ENCODE measurements around the gene OTUD3. TPM values are rescaled to one million over a fixed set of nuclear protein-coding genes. Genes with fewer than 3 reads are reported as not detected.
A peak's percentile ranks its signal among the peaks of the same experiment; 100 is the strongest.

The OTUD3 gene
- total and polyA plus RNA-seq, 7 experiments from 2014 or later, result 0.97 to 23.6 (median 16.0) TPM

GRCh38 chr1:19894218-19894617 is 12.0 kb downstream of the OTUD3 start:
- peaks cover 16 to 50% (median 23%) of the 10 kb centered on the region in 5 donors for H3K36me3 Mint-ChIP-seq
- ATAC-seq, result no peak

GRCh38 chr1:19901653-19902052 is 19.5 kb downstream of the OTUD3 start:
- Mint-ChIP-seq H3K36me3 (peaks cover 19 to 62% (median 44%) of the 10 kb centered on the region in 5 donors), H3K27ac (peak overlapping the region in 1 of 9 donors; percentile 14), H3K27me3 (no peaks in the 10 kb centered on the region), H3K4me3 (no peak overlapping the region), H3K4me1 (peaks cover 0 to 6% (median 0%) of the 10 kb centered on the region in 7 donors), H3K9me3 (no peaks in the 10 kb centered on the region)
- H3K27me3 ChIP-seq (ENCODE audit: control insufficient read depth in 2 of 2, insufficient read depth in 2 of 2, low read length in 2 of 2), result no peaks in the 10 kb centered on the region
- no peak overlapping the region for H3K27ac ChIP-seq (ENCODE audit: low read depth, low read length)
- ChIA-PET POLR2A (no interaction called here), CTCF (interaction anchor here (0.7 kb wide), 1 partner anchor 1319 kb away, joined by 3 read pairs; no protein-coding TSS in a partner anchor)
- no peaks in the 10 kb centered on the region for H3K9me3 ChIP-seq (ENCODE audit: control insufficient read depth in 2 of 3, low read length in 3 of 3)
- peaks cover 8 to 61% (median 14%) of the 10 kb centered on the region in 3 experiments for H3K36me3 ChIP-seq (ENCODE audit: control insufficient read depth in 2 of 3, insufficient read depth in 3 of 3, low read length in 3 of 3)
- DNase-seq (no peak), ATAC-seq (no peak)
- no peak overlapping the region for H3K4me3 ChIP-seq (ENCODE audit: low read length)
- intact Hi-C loops (cut with micrococcal nuclease), result no loop called here
- no peaks in the 10 kb centered on the region for H3K4me1 ChIP-seq (ENCODE audit: control insufficient read depth in 2 of 2, insufficient read depth in 2 of 2, low read length in 2 of 2)

More at GRCh38 chr1:19894218-19894617, 12.0 kb downstream of the OTUD3 start:
- H3K27me3 ChIP-seq (ENCODE audit: control insufficient read depth in 2 of 2, insufficient read depth in 2 of 2, low read length in 2 of 2), result no peaks in the 10 kb centered on the region
- intact Hi-C loops (cut with micrococcal nuclease), result no loop called here
- H3K4me1 ChIP-seq (ENCODE audit: control insufficient read depth in 2 of 2, insufficient read depth in 2 of 2, low read length in 2 of 2), result no peaks in the 10 kb centered on the region
- Mint-ChIP-seq H3K9me3 (no peaks in the 10 kb centered on the region), H3K4me1 (peaks cover 3 to 19% (median 13%) of the 10 kb centered on the region in 7 donors), H3K27ac (no peak overlapping the region), H3K27me3 (no peaks in the 10 kb centered on the region), H3K4me3 (no peak overlapping the region)
- H3K27ac ChIP-seq (ENCODE audit: low read depth, low read length), result no peak overlapping the region
- H3K9me3 ChIP-seq (ENCODE audit: control insufficient read depth in 2 of 3, low read length in 3 of 3), result no peaks in the 10 kb centered on the region
- H3K4me3 ChIP-seq (ENCODE audit: low read length), result no peak overlapping the region
- ChIA-PET CTCF (no interaction called here), POLR2A (interaction anchor here (1.6 kb wide), 1 partner anchor 11 kb away, joined by 5 read pairs; the partner anchor contains the start of gene OTUD3)
- DNase-seq, result no peak
- peaks cover 22 to 76% (median 23%) of the 10 kb centered on the region in 3 experiments for H3K36me3 ChIP-seq (ENCODE audit: control insufficient read depth in 2 of 3, insufficient read depth in 3 of 3, low read length in 3 of 3)

DNA sequence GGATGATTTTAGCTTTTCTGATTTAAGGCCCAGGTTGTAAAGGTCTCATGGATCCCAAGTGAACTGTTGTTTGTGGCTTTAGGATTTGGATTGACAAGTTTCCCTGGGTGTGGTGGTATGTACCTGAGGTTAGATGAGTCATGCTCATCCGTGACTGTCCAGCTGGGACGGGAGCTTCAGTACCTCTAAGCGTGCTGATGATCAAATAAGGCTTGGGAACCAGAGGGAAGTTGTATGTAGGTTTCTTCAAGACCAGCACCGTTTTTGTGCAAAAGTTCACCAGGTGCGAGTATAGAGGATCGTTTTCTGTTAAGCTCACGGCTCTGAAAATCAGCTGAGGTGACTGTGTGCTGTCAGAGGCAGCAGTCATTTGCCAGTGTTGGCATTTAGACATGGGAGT is 21.4 kb downstream of the OTUD3 start:
- POLR2A ChIA-PET, result no interaction called here
- H3K27ac Mint-ChIP-seq, result no peak overlapping the region
- Histone ChIP-seq H3K4me3 (ENCODE audit: low read length) (no peak overlapping the region), H3K27ac (ENCODE audit: low read depth, low read length) (no peak overlapping the region), H3K4me1 (ENCODE audit: control insufficient read depth in 2 of 2, insufficient read depth in 2 of 2, low read length in 2 of 2) (no peaks in the 10 kb centered on the region), H3K27me3 (ENCODE audit: control insufficient read depth in 2 of 2, insufficient read depth in 2 of 2, low read length in 2 of 2) (no peaks in the 10 kb centered on the region), H3K36me3 (ENCODE audit: control insufficient read depth in 2 of 3, insufficient read depth in 3 of 3, low read length in 3 of 3) (peaks cover 11 to 66% (median 27%) of the 10 kb centered on the region in 3 experiments), H3K9me3 (ENCODE audit: control insufficient read depth in 2 of 3, low read length in 3 of 3) (no peaks in the 10 kb centered on the region)
- peaks cover 19 to 70% (median 50%) of the 10 kb centered on the region in 5 donors for H3K36me3 Mint-ChIP-seq
- H3K27me3 Mint-ChIP-seq, result no peaks in the 10 kb centered on the region
- no peaks in the 10 kb centered on the region for H3K9me3 Mint-ChIP-seq
- no peak overlapping the region for H3K4me3 Mint-ChIP-seq
- no peak for DNase-seq
- CTCF ChIA-PET, result no interaction called here
- peaks cover 0 to 6% (median 0%) of the 10 kb centered on the region in 7 donors for H3K4me1 Mint-ChIP-seq
- ATAC-seq, result no peak
- intact Hi-C loops (cut with micrococcal nuclease), result no loop called here

DNA sequence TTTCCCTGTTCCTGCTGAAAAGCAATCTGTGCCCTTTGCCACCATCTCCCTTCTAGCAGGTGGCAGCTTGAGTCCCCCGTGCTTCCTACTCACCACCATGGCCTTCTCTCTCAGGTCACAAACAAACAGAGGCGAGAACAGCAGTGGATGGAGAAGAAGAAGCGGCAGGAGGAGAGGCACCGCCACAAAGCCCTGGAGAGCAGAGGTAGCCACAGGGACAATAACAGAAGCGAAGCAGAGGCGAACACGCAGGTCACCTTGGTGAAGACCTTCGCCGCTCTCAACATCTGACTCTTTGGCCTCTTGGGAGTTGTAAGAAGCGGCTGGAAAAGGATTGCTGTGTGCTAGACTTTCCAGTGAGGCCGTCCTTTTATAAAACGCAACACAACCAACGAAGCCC is 25.3 kb downstream of the OTUD3 start:
- Mint-ChIP-seq H3K4me1 (no peaks in the 10 kb centered on the region), H3K36me3 (peaks cover 16 to 68% (median 39%) of the 10 kb centered on the region in 5 donors), H3K27me3 (no peaks in the 10 kb centered on the region), H3K9me3 (no peaks in the 10 kb centered on the region), H3K27ac (no peak overlapping the region), H3K4me3 (no peak overlapping the region)
- CTCF ChIA-PET, result interaction anchor here (0.7 to 1.6 kb wide), 2 partner anchors 10 to 14 kb away, joined by 3 read pairs; no protein-coding TSS in a partner anchor
- Histone ChIP-seq H3K27ac (ENCODE audit: low read depth, low read length) (no peak overlapping the region), H3K4me1 (ENCODE audit: control insufficient read depth in 2 of 2, insufficient read depth in 2 of 2, low read length in 2 of 2) (no peaks in the 10 kb centered on the region), H3K27me3 (ENCODE audit: control insufficient read depth in 2 of 2, insufficient read depth in 2 of 2, low read length in 2 of 2) (no peaks in the 10 kb centered on the region), H3K4me3 (ENCODE audit: low read length) (no peak overlapping the region), H3K36me3 (ENCODE audit: control insufficient read depth in 2 of 3, insufficient read depth in 3 of 3, low read length in 3 of 3) (peaks cover 7 to 94% (median 27%) of the 10 kb centered on the region in 3 experiments), H3K9me3 (ENCODE audit: control insufficient read depth in 2 of 3, low read length in 3 of 3) (no peaks in the 10 kb centered on the region)
- intact Hi-C loops (cut with micrococcal nuclease), result no loop called here
- no peak for DNase-seq
- POLR2A ChIA-PET, result interaction anchor here (1.6 kb wide), 1 partner anchor 8 kb away, joined by 5 read pairs; no protein-coding TSS in a partner anchor
- no peak for ATAC-seq

DNA sequence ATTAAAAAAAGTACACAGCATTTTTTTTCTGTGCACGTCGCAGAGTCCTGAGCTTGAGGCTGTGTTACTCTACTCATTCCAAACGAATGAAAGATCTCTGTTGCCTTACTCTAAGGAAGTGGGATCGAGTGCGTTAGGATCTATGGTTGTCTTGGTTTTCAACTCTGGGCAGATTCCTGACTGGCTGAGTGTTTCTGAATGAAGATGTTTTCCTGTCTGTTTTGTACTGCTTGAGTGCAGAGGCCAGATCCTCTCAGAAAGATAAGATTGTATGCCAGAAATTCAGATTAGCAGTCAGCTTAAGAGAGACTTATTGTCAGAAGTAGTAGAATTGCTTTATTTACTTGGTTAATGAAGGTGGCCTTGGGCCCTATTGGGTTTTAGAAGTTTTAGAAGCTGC is 27.2 kb downstream of the OTUD3 start:
- H3K27me3 ChIP-seq (ENCODE audit: control insufficient read depth in 2 of 2, insufficient read depth in 2 of 2, low read length in 2 of 2), result no peaks in the 10 kb centered on the region
- Mint-ChIP-seq H3K36me3 (peaks cover 14 to 57% (median 32%) of the 10 kb centered on the region in 5 donors), H3K27ac (no peak overlapping the region), H3K9me3 (no peaks in the 10 kb centered on the region), H3K27me3 (no peaks in the 10 kb centered on the region), H3K4me1 (no peaks in the 10 kb centered on the region), H3K4me3 (no peak overlapping the region)
- H3K36me3 ChIP-seq (ENCODE audit: control insufficient read depth in 2 of 3, insufficient read depth in 3 of 3, low read length in 3 of 3), result peaks cover 5 to 92% (median 23%) of the 10 kb centered on the region in 3 experiments
- ATAC-seq (no peak), DNase-seq (no peak)
- POLR2A ChIA-PET, result no interaction called here
- H3K4me1 ChIP-seq (ENCODE audit: control insufficient read depth in 2 of 2, insufficient read depth in 2 of 2, low read length in 2 of 2), result no peaks in the 10 kb centered on the region
- intact Hi-C loops (cut with micrococcal nuclease), result no loop called here
- no peaks in the 10 kb centered on the region for H3K9me3 ChIP-seq (ENCODE audit: control insufficient read depth in 2 of 3, low read length in 3 of 3)
- CTCF ChIA-PET, result no interaction called here
- no peak overlapping the region for H3K4me3 ChIP-seq (ENCODE audit: low read length)
- H3K27ac ChIP-seq (ENCODE audit: low read depth, low read length), result no peak overlapping the region

- Histone ChIP-seq H3K9me3 (ENCODE audit: control insufficient read depth in 2 of 3, low read length in 3 of 3) (no peaks in the 10 kb centered on the region), H3K4me3 (ENCODE audit: low read length) (no peak overlapping the region), H3K4me1 (ENCODE audit: control insufficient read depth in 2 of 2, insufficient read depth in 2 of 2, low read length in 2 of 2) (no peaks in the 10 kb centered on the region), H3K27ac (ENCODE audit: low read depth, low read length) (no peak overlapping the region), H3K36me3 (ENCODE audit: control insufficient read depth in 2 of 3, insufficient read depth in 3 of 3, low read length in 3 of 3) (peaks cover 3 to 86% (median 17%) of the 10 kb centered on the region in 3 experiments), H3K27me3 (ENCODE audit: control insufficient read depth in 2 of 2, insufficient read depth in 2 of 2, low read length in 2 of 2) (no peaks in the 10 kb centered on the region)
- intact Hi-C loops (cut with micrococcal nuclease), result no loop called here
- Mint-ChIP-seq H3K4me1 (no peaks in the 10 kb centered on the region), H3K27me3 (no peaks in the 10 kb centered on the region), H3K9me3 (no peaks in the 10 kb centered on the region), H3K36me3 (peaks cover 11 to 51% (median 26%) of the 10 kb centered on the region in 5 donors), H3K4me3 (no peak overlapping the region), H3K27ac (peak overlapping the region in 1 of 9 donors; percentile 42)
- ChIA-PET POLR2A (no interaction called here), CTCF (interaction anchor here (1.0 kb wide), 1 partner anchor 597 kb away, joined by 4 read pairs; no protein-coding TSS in a partner anchor)
- DNase-seq (no peak), ATAC-seq (no peak)
Observed at GRCh38 chr1:19909971-19910370, 27.8 kb downstream of the OTUD3 start.

GRCh38 chr1:19910650-19911049 is 28.5 kb downstream of the OTUD3 start:
- peaks cover 11 to 48% (median 24%) of the 10 kb centered on the region in 5 donors for H3K36me3 Mint-ChIP-seq
- H3K27ac Mint-ChIP-seq, result no peak overlapping the region
- H3K4me1 Mint-ChIP-seq, result no peaks in the 10 kb centered on the region
- Histone ChIP-seq H3K9me3 (ENCODE audit: control insufficient read depth in 2 of 3, low read length in 3 of 3) (no peaks in the 10 kb centered on the region), H3K36me3 (ENCODE audit: control insufficient read depth in 2 of 3, insufficient read depth in 3 of 3, low read length in 3 of 3) (peaks cover 3 to 81% (median 15%) of the 10 kb centered on the region in 3 experiments), H3K4me3 (ENCODE audit: low read length) (no peak overlapping the region), H3K27me3 (ENCODE audit: control insufficient read depth in 2 of 2, insufficient read depth in 2 of 2, low read length in 2 of 2) (no peaks in the 10 kb centered on the region), H3K27ac (ENCODE audit: low read depth, low read length) (no peak overlapping the region), H3K4me1 (ENCODE audit: control insufficient read depth in 2 of 2, insufficient read depth in 2 of 2, low read length in 2 of 2) (no peaks in the 10 kb centered on the region)
- no peaks in the 10 kb centered on the region for H3K9me3 Mint-ChIP-seq
- no peak overlapping the region for H3K4me3 Mint-ChIP-seq
- ChIA-PET CTCF (interaction anchor here (1.0 kb wide), 1 partner anchor 597 kb away, joined by 4 read pairs; no protein-coding TSS in a partner anchor), POLR2A (no interaction called here)
- ATAC-seq, result no peak
- intact Hi-C loops (cut with micrococcal nuclease), result no loop called here
- no peaks in the 10 kb centered on the region for H3K27me3 Mint-ChIP-seq
- no peak for DNase-seq

Data from naive thymus-derived CD4-positive, alpha-beta T cell (primary cell).